OCI-LY1 (cell line): ENCODE measurements around the gene PLLP.

Experiments used
- H2AFZ ChIP-seq: fragments of 200-600 bp; sonication (generic), shearing (Covaris generic); 2 replicates; pipeline ENCODE4 v1.6.0; 2014; ENCODE audit warnings: antibody characterized with exemption, mild to moderate bottlenecking, low read length
- H3F3A ChIP-seq: fragments of 200-600 bp; sonication (generic), shearing (Covaris generic); 2 replicates; pipeline ENCODE4 v1.6.0; 2014; ENCODE audit warnings: mild to moderate bottlenecking, antibody characterized with exemption, low read length, moderate library complexity; ENCODE audit not compliant: insufficient read depth
- H3K27ac ChIP-seq: fragments of 200-600 bp; sonication (generic); 2 replicates; pipeline ENCODE4 v1.5.1; 2014; ENCODE audit warnings: low read length, mixed run types, mild to moderate bottlenecking, low read depth; ENCODE audit not compliant: poor library complexity, severe bottlenecking
- H3K27me3 ChIP-seq: fragments of 200-600 bp; sonication (generic); 2 replicates; pipeline ENCODE4 v1.6.0; 2014; ENCODE audit warnings: antibody characterized with exemption, mild to moderate bottlenecking, low read length, moderate library complexity; ENCODE audit not compliant: insufficient read depth
- H3K36me3 ChIP-seq: fragments of 200-600 bp; sonication (generic); 2 replicates; pipeline ENCODE4 v1.6.1; 2014; ENCODE audit warnings: mild to moderate bottlenecking, antibody characterized with exemption, low read length, moderate library complexity, mixed read lengths; ENCODE audit not compliant: insufficient read depth
- H3K4me1 ChIP-seq: fragments of 200-600 bp; sonication (generic); 2 replicates; pipeline ENCODE4 v1.5.1; 2014; ENCODE audit warnings: mild to moderate bottlenecking, low read length, moderate library complexity; ENCODE audit not compliant: insufficient read depth, severe bottlenecking
- H3K4me2 ChIP-seq: fragments of 200-600 bp; sonication (generic), shearing (Covaris generic); 2 replicates; pipeline ENCODE4 v1.6.1; 2014; ENCODE audit warnings: low read length
- H3K4me3 ChIP-seq: fragments of 200-600 bp; sonication (generic); 2 replicates; pipeline ENCODE4 v1.5.1; 2014; ENCODE audit warnings: low read length, low read depth, mild to moderate bottlenecking, mixed read lengths; ENCODE audit not compliant: poor library complexity, severe bottlenecking
- H3K79me2 ChIP-seq: fragments of 200-600 bp; shearing (Covaris generic); 2 replicates; pipeline ENCODE4 v1.6.1; 2016; ENCODE audit warnings: mixed run types, low read length, mixed read lengths; ENCODE audit not compliant: insufficient read depth
- H3K9ac ChIP-seq: fragments of 200-600 bp; sonication (generic), shearing (Covaris generic); 2 replicates; pipeline ENCODE4 v1.6.1; 2014; ENCODE audit warnings: mild to moderate bottlenecking, low read length, mixed read lengths
- H3K9me2 ChIP-seq: fragments of 200-600 bp; sonication (generic), shearing (Covaris generic); 2 replicates; pipeline ENCODE4 v1.6.1; 2014; ENCODE audit warnings: low read depth, mild to moderate bottlenecking, low read length, mixed read lengths
- H3K9me3 ChIP-seq: fragments of 200-600 bp; shearing (Covaris generic); 2 replicates; pipeline ENCODE4 v1.6.1; 2014; ENCODE audit warnings: low read length, mixed read lengths
- H4K20me1 ChIP-seq: fragments of 200-600 bp; sonication (generic), shearing (Covaris generic); 2 replicates; pipeline ENCODE4 v1.6.0; 2016; ENCODE audit warnings: mild to moderate bottlenecking, low read length; ENCODE audit not compliant: insufficient read depth
- EZH2 ChIP-seq: fragments of 200-600 bp; sonication (generic), shearing (Covaris generic); IDR thresholded peaks from 2 replicates; pipeline ENCODE4 v1.8.0; 2017; ENCODE audit warnings: borderline replicate concordance, mixed run types, mild to moderate bottlenecking, antibody characterized with exemption, low read length, moderate library complexity, mixed read lengths
- TF ChIP-seq, protein P1 (sequence below): fragments of 200-600 bp; sonication (generic), shearing (Covaris generic); IDR thresholded peaks from 2 replicates; pipeline ENCODE4 v1.5.1; 2017; ENCODE audit warnings: mild to moderate bottlenecking, antibody characterized with exemption, low read length, moderate library complexity, mixed read lengths

The PLLP gene

DNA sequence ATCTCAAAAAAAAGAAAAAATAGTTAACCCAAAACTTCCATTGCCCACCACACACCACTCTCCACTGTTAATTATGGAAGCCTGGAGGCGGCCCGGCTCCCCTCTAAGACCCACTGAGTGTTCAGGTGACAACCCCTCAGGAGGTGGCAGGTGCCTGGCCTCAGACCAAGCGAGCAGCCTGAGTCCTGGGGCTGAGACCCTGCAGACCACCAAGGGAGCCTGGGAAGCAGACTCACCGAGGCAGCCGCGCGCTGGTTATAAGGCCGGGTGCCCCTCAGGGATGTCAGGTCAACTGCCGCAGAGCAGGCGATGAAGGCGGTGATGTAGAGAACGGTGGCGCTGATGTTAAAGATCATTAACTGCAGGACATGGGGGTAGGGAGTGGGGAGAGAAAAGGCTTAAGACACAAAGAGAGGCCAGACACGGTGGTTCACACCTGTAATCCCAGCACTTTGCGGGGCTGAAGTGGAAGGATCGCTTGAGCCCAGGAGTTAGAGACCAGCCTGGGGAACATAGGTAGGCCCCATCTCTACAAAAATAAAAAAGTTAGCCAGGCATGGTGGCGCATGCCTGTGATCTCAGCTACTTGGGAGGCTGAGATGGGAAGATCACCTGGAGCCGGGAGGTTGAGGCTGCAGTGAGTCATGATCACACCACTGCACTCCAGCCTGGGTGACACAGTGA is 26.1 kb downstream of the PLLP start:
- Histone ChIP-seq H3K4me1 (peaks cover 13% of the 10 kb centered on the region), H3K27me3 (no peaks in the 10 kb centered on the region), H3K4me2 (no peak overlapping the region), H2AFZ (no peak overlapping the region), H4K20me1 (no peaks in the 10 kb centered on the region), H3F3A (no peaks in the 10 kb centered on the region), H3K27ac (no peak overlapping the region), H3K9me3 (no peaks in the 10 kb centered on the region), H3K36me3 (peaks cover 7% of the 10 kb centered on the region), H3K4me3 (no peak overlapping the region), H3K9me2 (no peaks in the 10 kb centered on the region), H3K9ac (no peak overlapping the region), H3K79me2 (no peaks in the 10 kb centered on the region)
- TF ChIP-seq, protein P1, sequence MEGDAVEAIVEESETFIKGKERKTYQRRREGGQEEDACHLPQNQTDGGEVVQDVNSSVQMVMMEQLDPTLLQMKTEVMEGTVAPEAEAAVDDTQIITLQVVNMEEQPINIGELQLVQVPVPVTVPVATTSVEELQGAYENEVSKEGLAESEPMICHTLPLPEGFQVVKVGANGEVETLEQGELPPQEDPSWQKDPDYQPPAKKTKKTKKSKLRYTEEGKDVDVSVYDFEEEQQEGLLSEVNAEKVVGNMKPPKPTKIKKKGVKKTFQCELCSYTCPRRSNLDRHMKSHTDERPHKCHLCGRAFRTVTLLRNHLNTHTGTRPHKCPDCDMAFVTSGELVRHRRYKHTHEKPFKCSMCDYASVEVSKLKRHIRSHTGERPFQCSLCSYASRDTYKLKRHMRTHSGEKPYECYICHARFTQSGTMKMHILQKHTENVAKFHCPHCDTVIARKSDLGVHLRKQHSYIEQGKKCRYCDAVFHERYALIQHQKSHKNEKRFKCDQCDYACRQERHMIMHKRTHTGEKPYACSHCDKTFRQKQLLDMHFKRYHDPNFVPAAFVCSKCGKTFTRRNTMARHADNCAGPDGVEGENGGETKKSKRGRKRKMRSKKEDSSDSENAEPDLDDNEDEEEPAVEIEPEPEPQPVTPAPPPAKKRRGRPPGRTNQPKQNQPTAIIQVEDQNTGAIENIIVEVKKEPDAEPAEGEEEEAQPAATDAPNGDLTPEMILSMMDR, result no peak
- TF ChIP-seq EZH2, result no peak

DNA sequence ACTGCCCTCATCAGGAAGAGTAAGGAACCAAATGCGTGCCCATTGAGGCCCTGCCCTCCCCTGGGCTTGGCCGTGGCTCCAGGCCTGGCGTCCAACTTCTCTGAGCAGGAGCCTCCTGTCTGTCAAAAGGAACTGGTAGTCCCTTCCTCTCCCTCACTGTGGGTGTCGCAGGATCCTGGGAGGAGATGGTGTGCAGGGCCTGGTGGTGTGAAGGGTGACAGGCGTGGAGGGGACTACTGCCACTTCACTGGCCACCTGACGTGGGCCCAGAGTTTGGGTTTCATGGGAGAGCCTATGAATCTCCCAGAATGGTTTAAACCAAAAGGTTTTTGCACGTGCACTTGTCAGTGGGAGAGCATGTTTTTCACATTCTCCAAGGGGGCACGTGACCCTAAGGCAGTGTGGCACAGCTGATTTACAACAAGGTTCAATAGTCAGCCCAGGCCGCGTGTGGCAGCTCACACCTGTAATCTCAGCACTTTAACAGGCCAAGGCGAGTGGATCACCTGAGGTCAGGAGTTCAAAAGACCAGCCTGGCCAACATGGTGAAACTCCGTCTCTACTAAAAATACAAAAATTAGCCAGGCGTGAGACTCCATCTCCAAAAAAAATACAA is 26.9 kb downstream of the PLLP start:
- H3K9ac ChIP-seq, result no peak overlapping the region

DNA sequence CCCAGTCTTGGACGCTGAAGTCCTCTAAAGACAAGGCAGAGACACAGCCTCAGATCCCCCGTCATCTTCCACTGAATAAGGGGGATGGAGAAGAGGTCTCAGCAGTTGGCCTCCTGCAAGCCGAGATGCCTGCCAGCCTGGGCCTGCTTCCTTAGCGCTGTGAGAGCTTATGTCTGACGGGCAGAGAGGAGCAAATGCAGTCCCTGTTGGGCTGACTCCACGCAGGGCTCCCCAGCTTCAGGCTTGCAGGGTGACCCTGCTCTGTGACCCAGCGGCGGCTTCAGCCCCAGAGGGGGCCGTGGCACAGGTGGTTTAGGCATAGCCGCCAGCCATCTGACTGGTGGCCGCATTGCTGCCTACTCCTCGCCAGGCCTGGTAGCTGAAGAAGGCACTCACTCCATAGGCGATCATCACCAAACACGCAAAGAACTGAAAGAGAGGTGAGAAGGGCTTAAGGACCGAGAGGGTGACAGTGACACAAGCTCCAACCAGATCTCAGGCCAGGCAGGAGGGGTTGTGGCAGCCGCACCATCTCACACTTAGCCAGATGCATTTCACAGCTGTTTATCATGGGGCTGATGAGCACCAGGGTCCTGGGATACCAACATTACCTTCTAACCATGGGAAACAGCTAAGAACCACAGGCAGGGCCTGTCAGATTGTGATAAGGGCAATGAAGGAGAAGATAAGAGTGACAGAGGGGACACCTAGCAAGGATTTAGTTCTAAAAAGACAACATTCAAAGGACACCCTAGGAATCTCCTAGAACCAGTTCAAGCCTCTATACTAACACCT is 27.7 kb downstream of the PLLP start:
- no peak overlapping the region for H3K4me3 ChIP-seq
- H2AFZ ChIP-seq, result no peak overlapping the region
- no peak for TF ChIP-seq EZH2
- H4K20me1 ChIP-seq, result no peaks in the 10 kb centered on the region
- no peaks in the 10 kb centered on the region for H3K79me2 ChIP-seq
- H3K9ac ChIP-seq, result no peak overlapping the region
- peaks cover 22% of the 10 kb centered on the region for H3K36me3 ChIP-seq
- no peaks in the 10 kb centered on the region for H3K9me2 ChIP-seq
- no peak overlapping the region for H3K27ac ChIP-seq
- H3K4me1 ChIP-seq, result peaks cover 13% of the 10 kb centered on the region
- no peak overlapping the region for H3K4me2 ChIP-seq
- no peaks in the 10 kb centered on the region for H3F3A ChIP-seq
- no peaks in the 10 kb centered on the region for H3K27me3 ChIP-seq
- H3K9me3 ChIP-seq, result peaks cover 7% of the 10 kb centered on the region; the same call in 1 of the 2 replicates

More for the DNA sequence above, 26.9 kb downstream of the PLLP start:
- Histone ChIP-seq H3K9me3 (no peaks in the 10 kb centered on the region; the same call in 1 of the 2 replicates), H3K36me3 (peaks cover 15% of the 10 kb centered on the region), H3K4me3 (no peak overlapping the region), H3K4me1 (peaks cover 13% of the 10 kb centered on the region), H3K27ac (no peak overlapping the region), H3K4me2 (no peak overlapping the region), H3K79me2 (no peaks in the 10 kb centered on the region), H2AFZ (no peak overlapping the region), H4K20me1 (no peaks in the 10 kb centered on the region), H3K9me2 (no peaks in the 10 kb centered on the region), H3K27me3 (no peaks in the 10 kb centered on the region), H3F3A (no peaks in the 10 kb centered on the region)
- no peak for TF ChIP-seq EZH2
- TF ChIP-seq, protein P1, result no peak
